Skin of body (tissue), 2 donors: ENCODE results near the gene APBA2. TPM values are rescaled to one million over a fixed set of nuclear protein-coding genes. Genes with fewer than 3 reads are reported as not detected.
"Not testable (repeated sequence)": the region's sequence is repeated elsewhere in the genome, so short reads cannot be mapped to it uniquely, and the experiment has no call there.

ENCODE experiments used
- DNase-seq: peaks from one replicate; lab custom pipeline; 2025; lab: John Stamatoyannopoulos, UW
- total RNA-seq: library from RNA; depleted of rRNA; stranded (reverse); fragments of >200 nt; gene quantifications from one replicate; pipeline ENCODE4 v1.2.3, GENCODE V29; 2014

The APBA2 gene
- total RNA-seq, 1 donor from 2014 or later = 7.1 TPM

GRCh38 chr15:29099131-29099880, 213.5 kb downstream of the APBA2 start:
- DNase-seq = no peak

GRCh38 chr15:29100486-29101000, 214.8 kb downstream of the APBA2 start:
- no peak for DNase-seq

GRCh38 chr15:29101491-29101890, 215.7 kb downstream of the APBA2 start:
- no peak for DNase-seq

GRCh38 chr15:29102173-29102794, 216.5 kb downstream of the APBA2 start:
- not testable (repeated sequence) for DNase-seq

GRCh38 chr15:29102911-29103823, 217.4 kb downstream of the APBA2 start:
- no peak for DNase-seq

- peak; percentile 48 for DNase-seq
Measured at GRCh38 chr15:29103824-29104565, 218.2 kb downstream of the APBA2 start.

GRCh38 chr15:29104566-29104880, 218.7 kb downstream of the APBA2 start:
- DNase-seq = no peak

- DNase-seq = no peak
Measured at GRCh38 chr15:29105151-29105854, 219.5 kb downstream of the APBA2 start.

- DNase-seq = no peak
Measured at GRCh38 chr15:29106116-29106515, 220.3 kb downstream of the APBA2 start.

GRCh38 chr15:29106551-29107290, 220.9 kb downstream of the APBA2 start:
- DNase-seq = no peak

- DNase-seq = no peak
Measured at GRCh38 chr15:29107291-29107890, 221.6 kb downstream of the APBA2 start.

- no peak for DNase-seq
Measured at GRCh38 chr15:29107971-29108645, 222.3 kb downstream of the APBA2 start.

- no peak for DNase-seq
Measured at GRCh38 chr15:29109762-29110161, 224.0 kb downstream of the APBA2 start.

- no peak for DNase-seq
Measured at GRCh38 chr15:29110176-29110575, 224.4 kb downstream of the APBA2 start.

GRCh38 chr15:29110733-29111132, 225.0 kb downstream of the APBA2 start:
- DNase-seq = no peak

GRCh38 chr15:29111705-29112281, 226.0 kb downstream of the APBA2 start:
- no peak for DNase-seq

- DNase-seq = no peak
Measured at GRCh38 chr15:29113336-29114220, 227.8 kb downstream of the APBA2 start.
